Measurements from ENCODE around the gene VPS13D.

The VPS13D gene

DNA sequence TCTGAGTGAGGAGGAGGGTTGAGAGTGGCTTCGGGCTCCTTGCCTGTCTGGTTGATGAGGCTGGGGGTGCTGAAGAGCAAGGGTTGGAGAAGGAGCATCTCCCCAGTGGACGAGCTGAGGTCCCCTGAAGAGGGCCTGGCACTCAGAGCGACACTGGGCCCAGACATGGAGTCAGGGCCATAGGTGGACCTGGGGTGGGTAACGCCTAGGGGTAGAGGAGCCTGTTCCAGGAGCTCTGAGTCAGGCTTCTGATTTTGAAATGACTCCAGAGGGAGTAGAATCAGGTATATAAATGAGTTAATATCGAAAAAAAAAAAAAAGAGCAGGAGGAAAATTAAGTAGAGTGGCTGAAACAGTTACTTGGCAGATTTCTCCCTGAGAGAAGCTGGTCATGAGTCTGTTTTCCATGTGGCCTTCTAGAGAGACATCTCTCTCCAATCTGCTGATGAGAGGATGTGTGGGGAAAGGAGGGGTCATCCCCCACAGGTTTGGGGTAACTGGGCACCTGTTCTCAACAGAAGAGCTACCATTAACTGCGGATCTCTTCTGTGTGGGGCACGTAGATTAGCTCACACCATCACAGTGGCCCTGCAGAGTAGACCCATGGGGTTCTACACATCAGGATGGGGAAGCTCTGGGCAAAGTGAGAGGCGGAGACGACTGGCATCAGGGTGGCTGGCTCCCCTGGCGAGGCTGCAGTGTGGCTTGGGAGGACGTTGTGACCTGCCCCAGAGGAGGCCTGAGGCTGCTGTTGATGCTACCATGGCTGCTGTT is 272.7 kb downstream of the VPS13D start:
- no peaks in the 10 kb centered on the region; the same call in 1 of the 2 replicates for H3K36me3 ChIP-seq (ENCODE audit: insufficient read depth, low read length)
- H3K4me3 ChIP-seq (ENCODE audit: low read depth, low read length), result no peak overlapping the region
- H2AFZ ChIP-seq (ENCODE audit: low read length, unreplicated experiment), result no peak overlapping the region
- peaks cover 12% of the 10 kb centered on the region for H3K4me1 ChIP-seq (ENCODE audit: control insufficient read depth, insufficient read depth, low read length, unreplicated experiment)
- no peaks in the 10 kb centered on the region for H3K79me2 ChIP-seq (ENCODE audit: control insufficient read depth, insufficient read depth, low read length, unreplicated experiment)
- H3K27me3 ChIP-seq (ENCODE audit: insufficient read depth, low read length), result no peaks in the 10 kb centered on the region
- no peak overlapping the region for H3K27ac ChIP-seq (ENCODE audit: low read depth, low read length)

- no peak overlapping the region for H3K4me3 ChIP-seq (ENCODE audit: low read depth, low read length)
- no peaks in the 10 kb centered on the region for H3K27me3 ChIP-seq (ENCODE audit: insufficient read depth, low read length)
- no peaks in the 10 kb centered on the region; the same call in 1 of the 2 replicates for H3K36me3 ChIP-seq (ENCODE audit: insufficient read depth, low read length)
- no peak overlapping the region for H3K27ac ChIP-seq (ENCODE audit: low read depth, low read length)
- no peak overlapping the region for H2AFZ ChIP-seq (ENCODE audit: low read length, unreplicated experiment)
- peaks cover 12% of the 10 kb centered on the region for H3K4me1 ChIP-seq (ENCODE audit: control insufficient read depth, insufficient read depth, low read length, unreplicated experiment)
- no peaks in the 10 kb centered on the region for H3K79me2 ChIP-seq (ENCODE audit: control insufficient read depth, insufficient read depth, low read length, unreplicated experiment)
Measured at GRCh38 chr1:12503709-12504108, 273.9 kb downstream of the VPS13D start.

DNA sequence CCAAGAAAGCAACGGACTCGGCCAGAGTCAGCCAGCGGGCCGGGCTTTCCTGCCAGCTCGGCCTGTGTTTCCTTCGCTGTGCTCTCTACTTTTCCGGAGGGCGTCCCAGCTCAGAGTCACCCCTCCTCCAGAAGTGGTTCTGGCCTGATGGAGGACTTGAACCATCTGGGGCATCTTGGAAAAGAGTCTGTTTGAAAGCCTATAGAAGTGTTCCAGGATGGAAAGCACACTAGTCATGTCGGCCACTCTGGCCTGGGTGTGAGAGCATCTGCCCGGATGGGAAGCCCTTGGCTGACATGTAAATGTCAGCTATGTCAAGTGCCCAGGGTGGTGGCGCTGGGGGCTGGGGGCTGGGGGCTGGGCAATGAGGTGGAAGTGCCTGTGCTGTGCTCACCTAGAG is 274.8 kb downstream of the VPS13D start:
- no peaks in the 10 kb centered on the region for H3K79me2 ChIP-seq (ENCODE audit: control insufficient read depth, insufficient read depth, low read length, unreplicated experiment)
- no peak overlapping the region for H3K4me3 ChIP-seq (ENCODE audit: low read depth, low read length)
- no peaks in the 10 kb centered on the region; the same call in 1 of the 2 replicates for H3K36me3 ChIP-seq (ENCODE audit: insufficient read depth, low read length)
- no peak overlapping the region for H3K27ac ChIP-seq (ENCODE audit: low read depth, low read length)
- H2AFZ ChIP-seq (ENCODE audit: low read length, unreplicated experiment), result no peak overlapping the region
- H3K4me1 ChIP-seq (ENCODE audit: control insufficient read depth, insufficient read depth, low read length, unreplicated experiment), result peaks cover 12% of the 10 kb centered on the region
- no peaks in the 10 kb centered on the region for H3K27me3 ChIP-seq (ENCODE audit: insufficient read depth, low read length)

DNA sequence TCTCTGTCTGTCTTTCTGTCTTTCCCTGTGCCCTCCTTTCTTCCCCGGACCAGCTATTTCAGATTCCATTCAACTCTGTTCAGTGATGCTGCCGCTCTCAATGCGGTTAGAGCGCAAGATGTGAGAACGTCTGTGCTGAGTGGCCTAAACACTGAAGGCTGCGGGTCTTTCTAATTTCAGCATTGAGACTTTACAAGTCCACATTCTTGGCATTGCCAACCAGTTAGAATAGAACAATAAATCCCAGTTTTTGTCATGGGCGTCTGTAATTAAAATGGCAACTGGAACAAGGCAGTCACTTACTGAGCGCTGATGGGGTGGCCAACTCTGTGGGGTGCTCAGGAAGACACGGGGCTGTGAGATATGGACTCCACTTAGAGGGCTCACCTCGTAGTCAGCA is 275.4 kb downstream of the VPS13D start:
- Histone ChIP-seq H3K4me3 (ENCODE audit: low read depth, low read length) (no peak overlapping the region), H3K36me3 (ENCODE audit: insufficient read depth, low read length) (no peaks in the 10 kb centered on the region; the same call in 1 of the 2 replicates), H3K79me2 (ENCODE audit: control insufficient read depth, insufficient read depth, low read length, unreplicated experiment) (no peaks in the 10 kb centered on the region), H3K27me3 (ENCODE audit: insufficient read depth, low read length) (no peaks in the 10 kb centered on the region), H3K27ac (ENCODE audit: low read depth, low read length) (no peak overlapping the region), H3K4me1 (ENCODE audit: control insufficient read depth, insufficient read depth, low read length, unreplicated experiment) (peaks cover 14% of the 10 kb centered on the region), H2AFZ (ENCODE audit: low read length, unreplicated experiment) (no peak overlapping the region)

- Histone ChIP-seq H2AFZ (ENCODE audit: low read length, unreplicated experiment) (no peak overlapping the region), H3K79me2 (ENCODE audit: control insufficient read depth, insufficient read depth, low read length, unreplicated experiment) (no peaks in the 10 kb centered on the region), H3K4me3 (ENCODE audit: low read depth, low read length) (no peak overlapping the region), H3K27ac (ENCODE audit: low read depth, low read length) (no peak overlapping the region), H3K36me3 (ENCODE audit: insufficient read depth, low read length) (no peaks in the 10 kb centered on the region; the same call in 1 of the 2 replicates), H3K4me1 (ENCODE audit: control insufficient read depth, insufficient read depth, low read length, unreplicated experiment) (peaks cover 19% of the 10 kb centered on the region), H3K27me3 (ENCODE audit: insufficient read depth, low read length) (no peaks in the 10 kb centered on the region)
Measured at GRCh38 chr1:12505639-12506280, 275.9 kb downstream of the VPS13D start.

- Histone ChIP-seq H3K36me3 (ENCODE audit: insufficient read depth, low read length) (no peaks in the 10 kb centered on the region; the same call in 1 of the 2 replicates), H3K79me2 (ENCODE audit: control insufficient read depth, insufficient read depth, low read length, unreplicated experiment) (no peaks in the 10 kb centered on the region), H3K27me3 (ENCODE audit: insufficient read depth, low read length) (no peaks in the 10 kb centered on the region), H2AFZ (ENCODE audit: low read length, unreplicated experiment) (no peak overlapping the region), H3K27ac (ENCODE audit: low read depth, low read length) (no peak overlapping the region), H3K4me1 (ENCODE audit: control insufficient read depth, insufficient read depth, low read length, unreplicated experiment) (peaks cover 14% of the 10 kb centered on the region), H3K4me3 (ENCODE audit: low read depth, low read length) (no peak overlapping the region)
Measured at GRCh38 chr1:12506281-12507280, 276.8 kb downstream of the VPS13D start.

- Histone ChIP-seq H3K79me2 (ENCODE audit: control insufficient read depth, insufficient read depth, low read length, unreplicated experiment) (no peaks in the 10 kb centered on the region), H3K27ac (ENCODE audit: low read depth, low read length) (no peak overlapping the region)
Measured at GRCh38 chr1:12507631-12508030, 277.8 kb downstream of the VPS13D start.

GRCh38 chr1:12508849-12509248 is 279.0 kb downstream of the VPS13D start:
- Histone ChIP-seq H3K36me3 (ENCODE audit: insufficient read depth, low read length) (no peaks in the 10 kb centered on the region; the same call in 1 of the 2 replicates), H3K27me3 (ENCODE audit: insufficient read depth, low read length) (no peaks in the 10 kb centered on the region), H3K4me1 (ENCODE audit: control insufficient read depth, insufficient read depth, low read length, unreplicated experiment) (peaks cover 12% of the 10 kb centered on the region), H2AFZ (ENCODE audit: low read length, unreplicated experiment) (no peak overlapping the region), H3K4me3 (ENCODE audit: low read depth, low read length) (no peak overlapping the region), H3K79me2 (ENCODE audit: control insufficient read depth, insufficient read depth, low read length, unreplicated experiment) (no peaks in the 10 kb centered on the region), H3K27ac (ENCODE audit: low read depth, low read length) (no peak overlapping the region)

More at GRCh38 chr1:12507631-12508030, 277.8 kb downstream of the VPS13D start:
- Histone ChIP-seq H2AFZ (ENCODE audit: low read length, unreplicated experiment) (no peak overlapping the region), H3K4me3 (ENCODE audit: low read depth, low read length) (no peak overlapping the region), H3K4me1 (ENCODE audit: control insufficient read depth, insufficient read depth, low read length, unreplicated experiment) (peaks cover 12% of the 10 kb centered on the region), H3K27me3 (ENCODE audit: insufficient read depth, low read length) (no peaks in the 10 kb centered on the region), H3K36me3 (ENCODE audit: insufficient read depth, low read length) (no peaks in the 10 kb centered on the region; the same call in 1 of the 2 replicates)

DNA sequence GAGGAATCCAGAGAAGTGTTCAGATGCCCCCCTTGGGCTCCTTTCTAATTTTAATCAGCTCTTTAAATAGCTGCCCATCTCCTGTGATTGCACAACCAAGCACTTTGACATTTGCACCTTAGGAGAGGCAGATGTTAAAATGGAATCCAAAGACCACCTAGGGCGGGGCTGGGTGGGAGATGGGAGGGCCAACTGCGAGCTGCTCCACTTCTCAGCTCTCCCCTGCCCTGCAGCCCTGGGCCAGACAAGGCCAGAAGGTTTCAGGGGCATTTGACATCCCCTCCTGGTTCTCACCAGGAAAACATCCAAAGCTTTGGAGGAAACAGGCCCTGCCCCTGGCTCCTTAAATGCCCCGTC is 281.3 kb downstream of the VPS13D start:
- Histone ChIP-seq H3K27me3 (ENCODE audit: insufficient read depth, low read length) (no peaks in the 10 kb centered on the region), H3K27ac (ENCODE audit: low read depth, low read length) (no peak overlapping the region)

More for the DNA sequence above, 281.3 kb downstream of the VPS13D start:
- H3K4me3 ChIP-seq (ENCODE audit: low read depth, low read length), result no peak overlapping the region
- H3K4me1 ChIP-seq (ENCODE audit: control insufficient read depth, insufficient read depth, low read length, unreplicated experiment), result peaks cover 12% of the 10 kb centered on the region
- no peak overlapping the region for H2AFZ ChIP-seq (ENCODE audit: low read length, unreplicated experiment)
- H3K79me2 ChIP-seq (ENCODE audit: control insufficient read depth, insufficient read depth, low read length, unreplicated experiment), result no peaks in the 10 kb centered on the region
- no peaks in the 10 kb centered on the region; the same call in 1 of the 2 replicates for H3K36me3 ChIP-seq (ENCODE audit: insufficient read depth, low read length)

Data from ACC112 (cell line).